IPS-18c (cell line): ENCODE results near the gene OR51M1.

Experiments
- H3K4me3 ChIP-seq: 2 replicates; pipeline ENCODE4 v1.7.0; 2013; ENCODE audit warnings: low read depth, mild to moderate bottlenecking, low read length, moderate library complexity; ENCODE audit not compliant: insufficient read depth
- H3K9me3 ChIP-seq: one replicate; pipeline ENCODE4 v1.6.1; 2013; ENCODE audit warnings: mild to moderate bottlenecking, low read length, moderate library complexity; ENCODE audit not compliant: control insufficient read depth, insufficient read depth

OR51M1 gene

DNA sequence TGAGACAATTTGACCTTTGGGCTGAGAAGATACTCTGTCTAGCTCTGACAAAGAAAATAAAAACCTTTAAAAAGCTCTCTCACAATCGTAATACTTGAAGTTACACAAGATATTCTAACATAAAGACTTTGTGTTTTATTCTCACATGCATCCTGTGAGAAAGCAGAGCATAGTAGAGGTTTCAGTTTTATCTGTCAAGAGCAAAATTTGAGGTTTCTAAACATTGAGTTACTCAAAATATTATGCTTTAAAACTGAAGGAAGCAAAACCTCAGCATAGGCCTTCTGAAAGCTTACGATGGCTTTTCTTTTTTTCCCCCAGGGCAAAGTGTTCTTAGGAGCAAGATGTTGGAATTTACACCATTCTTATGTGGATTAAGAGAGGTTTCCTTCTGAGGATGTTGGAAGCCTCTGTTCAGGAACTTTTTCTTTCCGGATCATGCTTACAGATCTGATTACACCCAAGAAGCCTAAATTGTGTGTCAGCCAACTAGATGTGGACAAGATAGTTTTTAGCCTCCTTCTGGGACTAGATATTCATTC, 15.0 kb upstream of the OR51M1 start:
- no peak overlapping the region for H3K4me3 ChIP-seq

GRCh38 chr11:5369789-5370188, 13.8 kb upstream of the OR51M1 start:
- no peak overlapping the region for H3K4me3 ChIP-seq

More for the DNA sequence above, 15.0 kb upstream of the OR51M1 start:
- H3K9me3 ChIP-seq, result no peaks in the 10 kb centered on the region

DNA sequence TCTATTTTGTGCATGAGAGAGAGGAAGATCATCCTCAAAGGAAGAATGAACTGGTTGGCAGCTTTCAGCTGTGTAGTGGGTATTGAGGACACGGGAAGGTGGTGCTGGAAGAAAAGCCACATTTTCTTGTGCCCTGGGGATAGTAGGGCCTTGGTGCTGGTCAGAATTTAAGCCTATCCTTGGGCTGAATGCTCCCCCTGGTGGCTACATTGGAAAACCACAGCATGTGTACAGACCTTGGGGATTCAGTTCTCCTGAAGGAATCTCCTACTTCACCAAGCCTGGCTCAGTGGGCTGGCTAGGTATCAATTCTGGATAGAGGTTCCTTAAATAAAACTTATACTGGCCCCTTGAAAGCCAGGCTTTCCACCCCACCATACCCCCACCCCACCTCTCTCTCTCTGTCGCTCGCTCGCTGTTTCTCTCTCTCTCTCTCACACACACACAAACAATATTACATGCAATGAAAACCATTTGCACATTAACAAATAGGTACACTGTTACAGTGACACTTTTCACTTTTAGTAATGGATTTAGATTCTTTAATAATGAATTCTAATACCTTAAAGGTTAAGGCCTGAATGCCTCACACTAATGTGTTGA, 2.8 kb upstream of the OR51M1 start:
- H3K9me3 ChIP-seq, result no peaks in the 10 kb centered on the region
- no peak overlapping the region for H3K4me3 ChIP-seq

More at GRCh38 chr11:5369789-5370188, 13.8 kb upstream of the OR51M1 start:
- H3K9me3 ChIP-seq, result no peaks in the 10 kb centered on the region

GRCh38 chr11:5384335-5384734, 723 bp downstream of the OR51M1 start:
- no peak overlapping the region for H3K4me3 ChIP-seq
- no peaks in the 10 kb centered on the region for H3K9me3 ChIP-seq

- H3K4me3 ChIP-seq, result no peak overlapping the region
- H3K9me3 ChIP-seq, result no peaks in the 10 kb centered on the region
Observed at GRCh38 chr11:5390210-5390609, 6.6 kb downstream of the OR51M1 start.

DNA sequence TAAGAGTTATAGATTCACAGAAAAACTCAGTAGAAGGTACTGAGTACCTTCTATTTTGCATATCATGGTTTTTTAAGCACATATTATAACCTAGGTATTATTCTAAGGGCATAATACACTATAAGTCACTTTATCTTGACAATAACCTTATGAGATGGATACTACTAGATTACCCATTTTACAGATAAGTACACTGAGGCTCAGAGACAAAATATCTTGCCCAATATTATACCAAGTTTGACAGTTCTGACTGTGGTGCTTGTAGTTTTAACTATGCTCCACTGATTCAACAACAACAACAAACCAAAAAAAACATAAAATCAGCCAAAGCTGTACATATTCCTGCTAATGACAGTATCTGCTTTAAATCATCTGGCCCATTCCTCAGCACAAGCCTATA, 10.5 kb downstream of the OR51M1 start:
- no peak overlapping the region for H3K4me3 ChIP-seq
- no peaks in the 10 kb centered on the region for H3K9me3 ChIP-seq

DNA sequence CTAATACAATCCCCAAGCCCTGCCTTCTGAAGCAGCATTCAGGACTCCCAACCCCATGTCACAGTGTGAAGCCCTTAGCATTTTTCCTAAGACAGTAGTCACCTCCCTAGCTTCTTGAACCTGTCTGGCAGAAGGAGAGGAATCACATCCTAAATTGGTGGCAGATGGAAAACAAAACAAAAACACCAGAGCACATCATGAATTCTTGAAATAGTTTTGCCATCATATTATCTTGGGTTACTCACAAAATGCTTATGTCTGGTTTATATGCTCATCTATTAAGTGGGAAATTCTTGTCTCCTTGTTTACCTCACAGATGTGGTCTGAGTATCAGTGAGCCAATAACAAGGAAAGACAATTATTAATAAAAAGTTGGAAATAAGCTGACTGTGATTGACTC, 15.3 kb downstream of the OR51M1 start:
- no peak overlapping the region for H3K4me3 ChIP-seq

GRCh38 chr11:5405173-5405572, 21.6 kb downstream of the OR51M1 start:
- no peak overlapping the region for H3K4me3 ChIP-seq
- H3K9me3 ChIP-seq, result peaks cover 2% of the 10 kb centered on the region

More for the DNA sequence above, 15.3 kb downstream of the OR51M1 start:
- H3K9me3 ChIP-seq, result no peaks in the 10 kb centered on the region

- Histone ChIP-seq H3K9me3 (no peaks in the 10 kb centered on the region), H3K4me3 (no peak overlapping the region)
Observed at GRCh38 chr11:5420993-5421392, 37.4 kb downstream of the OR51M1 start.

- Histone ChIP-seq H3K9me3 (no peaks in the 10 kb centered on the region), H3K4me3 (no peak within 1 kb of the TSS)
Observed at GRCh38 chr11:5421811-5422210, 38.2 kb downstream of the OR51M1 start, which contains the start of gene OR51Q1. OR51Q1 (plus strand) TSS chr11:5422111; CDS start chr11:5422201, 90 bp downstream.

DNA sequence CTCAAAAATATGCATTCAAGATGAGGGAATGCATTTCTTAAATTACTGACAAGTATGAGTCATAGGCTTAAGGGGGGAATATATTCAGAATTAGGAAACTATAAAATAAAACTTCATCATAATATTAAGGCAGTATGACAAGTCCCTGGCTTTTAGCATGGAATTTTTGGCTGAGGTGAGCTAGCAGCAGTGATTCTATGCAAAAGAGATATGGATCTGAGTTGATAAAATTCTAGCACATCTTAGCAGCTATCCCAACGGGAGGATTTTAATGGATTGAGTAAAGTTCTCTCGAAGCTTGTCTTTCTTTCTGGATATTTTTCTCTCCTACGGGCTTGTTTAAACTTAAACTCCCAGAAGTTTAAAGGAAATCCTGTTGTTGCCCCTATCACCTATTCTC, 39.5 kb downstream of the OR51M1 start:
- Histone ChIP-seq H3K9me3 (no peaks in the 10 kb centered on the region), H3K4me3 (no peak overlapping the region)

DNA sequence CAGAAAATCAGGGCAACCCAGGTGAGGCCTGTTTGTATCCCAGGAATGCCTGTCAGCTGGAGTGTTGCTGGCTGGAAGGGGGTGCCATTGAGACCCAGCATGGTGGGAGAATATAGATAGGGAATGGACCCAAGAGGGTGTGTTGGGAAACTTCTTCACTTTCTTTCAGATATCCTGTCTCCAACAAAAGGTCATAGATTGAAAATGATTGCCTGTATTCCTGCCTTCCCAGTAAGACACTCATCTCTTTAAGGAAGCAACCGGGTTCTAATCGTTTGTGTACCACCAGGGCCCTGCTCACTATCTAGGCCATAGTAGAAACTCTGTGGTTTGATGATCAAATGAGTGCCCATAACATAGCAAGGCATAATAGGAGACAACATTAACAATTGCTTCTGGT, 57.8 kb downstream of the OR51M1 start, which contains the start of gene OR51I1:
TSS of gene OR51I1 (minus strand) at position 101 of the 400 bp plus-strand sequence. CDS start at position 101, 0 bp downstream.
- Histone ChIP-seq H3K9me3 (no peaks in the 10 kb centered on the region), H3K4me3 (no peak within 1 kb of the TSS)
